IMR-90 (cell line): ENCODE measurements around the gene SHLD3. TPM values are rescaled to one million over a fixed set of nuclear protein-coding genes. Genes with fewer than 3 reads are reported as not detected.

Source experiments
- ATAC-seq: fragments of 200-7000 bp; cut with Tn5 transposase; 2 replicates; pipeline ENCODE4 v1.9.1; 2020; ENCODE audit warnings: low read depth, mild to moderate bottlenecking, moderate library complexity
- BruUV-seq: library from RNA; stranded (reverse); fragments of 400-500 nt; replicated peaks from 2 replicates; lab custom pipeline; 2021; lab: Mats Ljungman, UMichigan
- CTCF ChIA-PET: fragments of 300-600 bp; formaldehyde crosslinking; extraction: SDS; loops from one replicate; lab custom pipeline; 2021; ENCODE audit warnings: antibody characterized with exemption; lab: Yijun Ruan, JAX
- POLR2A ChIA-PET: fragments of 300-600 bp; sonication (Branson Sonifier 250); formaldehyde crosslinking; loops from one replicate; lab custom pipeline; 2022; ENCODE audit warnings: antibody characterized with exemption; ENCODE audit not compliant: unreplicated experiment; lab: Charles Lee
- DNase-seq: peaks from one replicate; pipeline ENCODE4 v3.0.0; 2013
- H2AFZ ChIP-seq: replicated peaks from 2 replicates; pipeline ENCODE3; 2013; ENCODE audit warnings: low read length, mild to moderate bottlenecking; ENCODE audit not compliant: poor library complexity
- H2AK5ac ChIP-seq: 2 replicates; pipeline ENCODE4 v1.6.1; 2013; ENCODE audit warnings: low read depth, low read length, inconsistent platforms
- H2AK9ac ChIP-seq: replicated peaks from 2 replicates; pipeline ENCODE3; 2013; ENCODE audit warnings: mild to moderate bottlenecking, low read depth, low read length, moderate library complexity; ENCODE audit not compliant: poor library complexity
- H2BK120ac ChIP-seq: 2 replicates; pipeline ENCODE4 v1.6.1; 2013; ENCODE audit warnings: low read depth, low read length, inconsistent platforms
- H2BK15ac ChIP-seq: 3 replicates; pipeline ENCODE4 v1.6.1; 2013; ENCODE audit warnings: low read depth, low read length, inconsistent platforms
- H2BK20ac ChIP-seq: 2 replicates; pipeline ENCODE4 v1.6.1; 2013; ENCODE audit warnings: low read depth, mild to moderate bottlenecking, inconsistent platforms, low read length, moderate library complexity
- H2BK5ac ChIP-seq: 2 replicates; pipeline ENCODE4 v1.6.1; 2013; ENCODE audit warnings: mild to moderate bottlenecking, low read depth, low read length, inconsistent platforms; ENCODE audit not compliant: poor library complexity, severe bottlenecking
- H3K14ac ChIP-seq: replicated peaks from 2 replicates; pipeline ENCODE4 v1.6.1; 2013; ENCODE audit warnings: low read depth, low read length, inconsistent platforms
- H3K18ac ChIP-seq: 2 replicates; pipeline ENCODE4 v1.6.1; 2013; ENCODE audit warnings: low read depth, low read length, control low read depth
- H3K23ac ChIP-seq: 2 replicates; pipeline ENCODE4 v1.6.1; 2013; ENCODE audit warnings: low read depth, low read length, inconsistent platforms
- H3K27ac ChIP-seq: 2 replicates; pipeline ENCODE4 v1.5.1; 2013; ENCODE audit warnings: mild to moderate bottlenecking, control low read depth, low read length; ENCODE audit not compliant: insufficient read depth
- H3K27me3 ChIP-seq: 2 replicates; pipeline ENCODE4 v1.6.1; 2013; ENCODE audit warnings: low read length; ENCODE audit not compliant: control insufficient read depth, insufficient read depth
- H3K36me3 ChIP-seq: 2 replicates; pipeline ENCODE4 v1.6.1; 2013; ENCODE audit warnings: low read length, mixed read lengths; ENCODE audit not compliant: control insufficient read depth, insufficient read depth
- H3K4ac ChIP-seq: 2 replicates; pipeline ENCODE4 v1.6.1; 2013; ENCODE audit warnings: low read depth, low read length, inconsistent platforms
- H3K4me1 ChIP-seq: 2 replicates; pipeline ENCODE4 v1.6.1; 2013; ENCODE audit warnings: low read length, mixed read lengths; ENCODE audit not compliant: control insufficient read depth, insufficient read depth
- H3K4me2 ChIP-seq: 2 replicates; pipeline ENCODE4 v1.6.1; 2013; ENCODE audit warnings: low read depth, mild to moderate bottlenecking, control low read depth, low read length, moderate library complexity
- H3K4me3 ChIP-seq: 2 replicates; pipeline ENCODE4 v1.5.1; 2013; ENCODE audit warnings: low read depth, mild to moderate bottlenecking, control low read depth, low read length, moderate library complexity; ENCODE audit not compliant: insufficient read depth
- H3K56ac ChIP-seq: 2 replicates; pipeline ENCODE4 v1.6.1; 2013; ENCODE audit warnings: low read length, inconsistent platforms; ENCODE audit not compliant: insufficient read depth; ENCODE audit errors: extremely low read depth
- H3K79me1 ChIP-seq, 2 experiments: 2 replicates each; pipeline ENCODE4 v1.6.1; 2013; ENCODE audit warnings: low read length in 2 of 2, inconsistent platforms in 1 of 2, low read depth in 1 of 2
- H3K9ac ChIP-seq: 2 replicates; pipeline ENCODE4 v1.6.1; 2013; ENCODE audit warnings: low read depth, low read length, control low read depth
- H3K9me1 ChIP-seq: 2 replicates; pipeline ENCODE4 v1.6.1; 2013; ENCODE audit warnings: low read length, inconsistent platforms; ENCODE audit not compliant: insufficient read depth
- H3K9me3 ChIP-seq: 2 replicates; pipeline ENCODE4 v1.6.1; 2013; ENCODE audit warnings: low read length; ENCODE audit not compliant: control insufficient read depth, insufficient read depth
- H4K20me1 ChIP-seq: 2 replicates; pipeline ENCODE4 v1.6.1; 2013; ENCODE audit warnings: low read length, inconsistent platforms; ENCODE audit not compliant: insufficient read depth
- H4K5ac ChIP-seq: 2 replicates; pipeline ENCODE4 v1.6.1; 2013; ENCODE audit warnings: mild to moderate bottlenecking, low read depth, low read length, control low read depth
- H4K8ac ChIP-seq, 2 experiments: 2 replicates each; pipeline ENCODE4 v1.6.1; 2013; ENCODE audit warnings: low read depth in 2 of 2, low read length in 2 of 2, control low read depth in 1 of 2, inconsistent platforms in 1 of 2
- H4K91ac ChIP-seq: 2 replicates; pipeline ENCODE4 v1.6.1; 2013; ENCODE audit warnings: low read depth, low read length, inconsistent platforms; ENCODE audit not compliant: insufficient read depth
- CEBPB ChIP-seq: IDR thresholded peaks from 2 replicates; pipeline ENCODE4 v1.6.1; 2012; ENCODE audit warnings: low read depth, low read length, improper control_type of control experiment
- FOS ChIP-seq: fragments of 150-350 bp; IDR thresholded peaks from 2 replicates; pipeline ENCODE4 v1.6.1; 2016; ENCODE audit warnings: low read depth, low read length
- MAFK ChIP-seq: IDR thresholded peaks from 2 replicates; pipeline ENCODE4 v1.6.1; 2012; ENCODE audit warnings: low read depth, low read length, improper control_type of control experiment
- RFX5 ChIP-seq: IDR thresholded peaks from 2 replicates; pipeline ENCODE4 v1.8.0; 2012; ENCODE audit warnings: low read depth, mild to moderate bottlenecking, low read length, moderate library complexity
- whole genome bisulfite sequencing, 2 experiments: methylation state at CpG; one replicate each; pipeline versions ENCODE4 v1.1.5 to v1.1.7; 2013; ENCODE audit warnings: missing lambda C conversion rate in 2 of 2; ENCODE audit not compliant: insufficient read length in 1 of 2; ENCODE audit errors: extremely low coverage in 2 of 2; 5-methylcytosine and 5-hydroxymethylcytosine counted together
- dilution Hi-C: fragments of 300-500 bp; cut with HindIII; formaldehyde crosslinking; loops from one replicate; pipeline ENCODE4 v1.14.3; 2018; ENCODE audit warnings: low sequenced_read_pairs; ENCODE audit not compliant: unreplicated experiment
- in situ Hi-C: fragments of 300-500 bp; cut with MboI; formaldehyde crosslinking; loops from 3 replicates; pipeline ENCODE4 v1.14.3; 2019; ENCODE audit warnings: low sequenced_read_pairs, inconsistent platforms, mixed read lengths
- intact Hi-C: fragments of 100-400 bp; cut with micrococcal nuclease; formaldehyde crosslinking; loops from 2 replicates; pipeline ENCODE4 v1.10.0; 2022
- polyA plus RNA-seq, 3 experiments: library from polyadenylated mRNA; depleted of rRNA; stranded (reverse); fragments of >200 nt; gene quantifications; 2 replicates each; pipeline ENCODE4 v1.2.3, GENCODE V29; 2012; ENCODE audit warnings: low replicate concordance in 1 of 3
- total RNA-seq: library from RNA; depleted of rRNA; stranded (reverse); fragments of >200 nt; gene quantifications from 2 replicates; pipeline ENCODE4 v1.2.3, GENCODE V29; 2012
- TF ChIP-seq, protein P1 (sequence below): conservative IDR thresholded peaks from 2 replicates; pipeline ENCODE4 v1.5.1; 2012; ENCODE audit warnings: mild to moderate bottlenecking, low read depth, low read length, improper control_type of control experiment
- TF ChIP-seq, protein P2 (sequence below): fragments of 150-350 bp; IDR thresholded peaks from 2 replicates; pipeline ENCODE4 v1.6.1; 2017; ENCODE audit warnings: mild to moderate bottlenecking, antibody characterized with exemption, low read length, low read depth

Gene SHLD3
- total and polyA plus RNA-seq, 2 of the 4 experiments (the other 2 are of a cell fraction): 1.7 to 2.5 TPM

GRCh38 chr5:65612298-65612907 is 12.4 kb upstream of the SHLD3 start:
- Histone ChIP-seq H3K9ac (no peak overlapping the region), H2BK15ac (no peak overlapping the region), H2BK120ac (no peak overlapping the region), H4K5ac (no peak overlapping the region), H2BK20ac (no peak overlapping the region), H3K36me3 (peaks cover 28% of the 10 kb centered on the region), H3K4me3 (no peak overlapping the region), H3K27ac (no peak overlapping the region), H3K56ac (no peak overlapping the region), H3K4me1 (no peaks in the 10 kb centered on the region), H3K4me2 (no peak overlapping the region), H2BK5ac (no peak overlapping the region), H3K14ac (no peak overlapping the region), H3K9me3 (no peaks in the 10 kb centered on the region), H2AFZ (no peak overlapping the region), H3K27me3 (no peaks in the 10 kb centered on the region), H3K79me1 (peaks cover 8 to 13% of the 10 kb centered on the region in 2 experiments; a peak in 3 of 4 replicates), H3K4ac (no peak overlapping the region), H3K23ac (no peak overlapping the region), H3K9me1 (0 out of 2 replicates have a peak, but pooled peaks cover 2% of the 10 kb centered on the region), H3K18ac (no peak overlapping the region), H4K20me1 (no peaks in the 10 kb centered on the region; the same call in 1 of the 2 replicates), H4K91ac (no peak overlapping the region), H4K8ac (no peak overlapping the region), H2AK9ac (no peak overlapping the region), H2AK5ac (no peak overlapping the region)
- in situ Hi-C loops (no loop called here), dilution Hi-C loops (no loop called here), intact Hi-C loops (no loop called here)
- no TSS peak for BruUV-seq
- ChIA-PET CTCF (no interaction called here), POLR2A (no interaction called here)
- ATAC-seq (no peak), DNase-seq (no peak)
- WGBS, 2 experiments: 67% methylated on average over 1 of the region's 4 CpGs; no CpG with 5 or more reads in 1 of the 2 experiments
- TF ChIP-seq MAFK (no peak), CEBPB (peak; percentile 58), FOS (no peak), RFX5 (no peak)
- TF ChIP-seq, protein P1, sequence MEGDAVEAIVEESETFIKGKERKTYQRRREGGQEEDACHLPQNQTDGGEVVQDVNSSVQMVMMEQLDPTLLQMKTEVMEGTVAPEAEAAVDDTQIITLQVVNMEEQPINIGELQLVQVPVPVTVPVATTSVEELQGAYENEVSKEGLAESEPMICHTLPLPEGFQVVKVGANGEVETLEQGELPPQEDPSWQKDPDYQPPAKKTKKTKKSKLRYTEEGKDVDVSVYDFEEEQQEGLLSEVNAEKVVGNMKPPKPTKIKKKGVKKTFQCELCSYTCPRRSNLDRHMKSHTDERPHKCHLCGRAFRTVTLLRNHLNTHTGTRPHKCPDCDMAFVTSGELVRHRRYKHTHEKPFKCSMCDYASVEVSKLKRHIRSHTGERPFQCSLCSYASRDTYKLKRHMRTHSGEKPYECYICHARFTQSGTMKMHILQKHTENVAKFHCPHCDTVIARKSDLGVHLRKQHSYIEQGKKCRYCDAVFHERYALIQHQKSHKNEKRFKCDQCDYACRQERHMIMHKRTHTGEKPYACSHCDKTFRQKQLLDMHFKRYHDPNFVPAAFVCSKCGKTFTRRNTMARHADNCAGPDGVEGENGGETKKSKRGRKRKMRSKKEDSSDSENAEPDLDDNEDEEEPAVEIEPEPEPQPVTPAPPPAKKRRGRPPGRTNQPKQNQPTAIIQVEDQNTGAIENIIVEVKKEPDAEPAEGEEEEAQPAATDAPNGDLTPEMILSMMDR: no peak
- TF ChIP-seq, protein P2, sequence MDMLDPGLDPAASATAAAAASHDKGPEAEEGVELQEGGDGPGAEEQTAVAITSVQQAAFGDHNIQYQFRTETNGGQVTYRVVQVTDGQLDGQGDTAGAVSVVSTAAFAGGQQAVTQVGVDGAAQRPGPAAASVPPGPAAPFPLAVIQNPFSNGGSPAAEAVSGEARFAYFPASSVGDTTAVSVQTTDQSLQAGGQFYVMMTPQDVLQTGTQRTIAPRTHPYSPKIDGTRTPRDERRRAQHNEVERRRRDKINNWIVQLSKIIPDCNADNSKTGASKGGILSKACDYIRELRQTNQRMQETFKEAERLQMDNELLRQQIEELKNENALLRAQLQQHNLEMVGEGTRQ: no peak
